Activated CD8-positive, alpha-beta T cell treated with anti-CD3 and anti-CD28 coated beads for 36 hours (primary cell): ENCODE data around the gene CRIP2. TPM values are rescaled to one million over a fixed set of nuclear protein-coding genes. Genes with fewer than 3 reads are reported as not detected.

Experiments
- ATAC-seq: fragments of 200-7000 bp; cut with Tn5 transposase; one replicate; pipeline ENCODE4 v1.10.0; 2021; ENCODE audit warnings: mild to moderate bottlenecking, moderate library complexity
- CTCF ChIA-PET: fragments of 350-600 bp; sonication (Branson Sonifier 250); formaldehyde crosslinking; loops from one replicate; lab custom pipeline; 2021; ENCODE audit warnings: antibody characterized with exemption; lab: Charles Lee
- POLR2A ChIA-PET: fragments of 350-600 bp; sonication (Branson Sonifier 250); formaldehyde crosslinking; loops from one replicate; lab custom pipeline; 2021; ENCODE audit warnings: antibody characterized with exemption; lab: Charles Lee
- DNase-seq: peaks from one replicate; pipeline ENCODE4 v3.0.0-alpha.2; 2020
- H3K27ac Mint-ChIP-seq: one replicate; pipeline ENCODE4 v1.8.0; 2021; ENCODE audit warnings: mild to moderate bottlenecking, mixed read lengths
- H3K27me3 Mint-ChIP-seq: one replicate; pipeline ENCODE4 v1.8.0; 2021; ENCODE audit warnings: mixed read lengths
- H3K36me3 Mint-ChIP-seq: one replicate; pipeline ENCODE4 v1.8.0; 2021; ENCODE audit warnings: low read depth, mixed read lengths
- H3K4me1 Mint-ChIP-seq: one replicate; pipeline ENCODE4 v1.8.0; 2021; ENCODE audit warnings: low read depth, mixed read lengths
- H3K4me3 Mint-ChIP-seq: one replicate; pipeline ENCODE4 v1.8.0; 2021; ENCODE audit warnings: mild to moderate bottlenecking, moderate library complexity, mixed read lengths
- H3K9me3 Mint-ChIP-seq: one replicate; pipeline ENCODE4 v1.8.0; 2021; ENCODE audit warnings: mixed read lengths
- CTCF ChIP-seq: fragments of 200-600 bp; IDR thresholded peaks from one replicate; pipeline ENCODE4 v1.8.0; 2022; ENCODE audit warnings: antibody characterized with exemption, mild to moderate bottlenecking
- intact Hi-C: fragments of 100-400 bp; cut with micrococcal nuclease; formaldehyde crosslinking; loops from one replicate; pipeline ENCODE4 v1.10.0; 2022
- total RNA-seq, 2 experiments: library from RNA; stranded (reverse); gene quantifications; one replicate each; pipeline ENCODE4 v1.2.3, GENCODE V29; 2021

The CRIP2 gene
- total RNA-seq, 2 experiments from 2014 or later: 0.45 TPM; not detected in 1

- ChIA-PET POLR2A (no interaction called here), CTCF (interaction anchor here (1.4 to 1.6 kb wide), 2 partner anchors 53 to 224 kb away, joined by 3 read pairs; no protein-coding TSS in a partner anchor)
- H3K9me3 Mint-ChIP-seq: no peaks in the 10 kb centered on the region
- H3K27me3 Mint-ChIP-seq: no peaks in the 10 kb centered on the region
- peaks cover 58% of the 10 kb centered on the region for H3K36me3 Mint-ChIP-seq
- H3K4me1 Mint-ChIP-seq: peaks cover 11% of the 10 kb centered on the region
- ATAC-seq (no peak), DNase-seq (no peak)
- H3K27ac Mint-ChIP-seq: peak overlapping the region; percentile 8
- no peak for TF ChIP-seq CTCF
- H3K4me3 Mint-ChIP-seq: no peak overlapping the region
- intact Hi-C loops: no loop called here
Observed at GRCh38 chr14:105427936-105428485, 46.6 kb upstream of the CRIP2 start.

GRCh38 chr14:105430042-105430441 lies 44.6 kb upstream of the CRIP2 start:
- ChIA-PET POLR2A (no interaction called here), CTCF (interaction anchor here (1.1 kb wide), 2 partner anchors 50 to 60 kb away, joined by 3 read pairs; no protein-coding TSS in a partner anchor)
- intact Hi-C loops: no loop called here
- Mint-ChIP-seq H3K9me3 (no peaks in the 10 kb centered on the region), H3K36me3 (peaks cover 53% of the 10 kb centered on the region), H3K27ac (no peak overlapping the region), H3K27me3 (no peaks in the 10 kb centered on the region), H3K4me3 (no peak overlapping the region), H3K4me1 (peaks cover 8% of the 10 kb centered on the region)
- ATAC-seq: no peak
- TF ChIP-seq CTCF: no peak
- DNase-seq: no peak

- Mint-ChIP-seq H3K4me3 (no peak overlapping the region), H3K4me1 (peaks cover 10% of the 10 kb centered on the region), H3K36me3 (peaks cover 48% of the 10 kb centered on the region), H3K27ac (no peak overlapping the region), H3K9me3 (no peaks in the 10 kb centered on the region), H3K27me3 (no peaks in the 10 kb centered on the region)
- intact Hi-C loops: no loop called here
- no peak for ATAC-seq
- no peak for DNase-seq
- TF ChIP-seq CTCF: no peak
- CTCF ChIA-PET: interaction anchor here (0.8 to 1.1 kb wide), 3 partner anchors 50 to 78 kb away, joined by 3 read pairs; no protein-coding TSS in a partner anchor
- POLR2A ChIA-PET: no interaction called here
Observed at GRCh38 chr14:105430565-105430964, 44.1 kb upstream of the CRIP2 start.

GRCh38 chr14:105431256-105431655 lies 43.4 kb upstream of the CRIP2 start:
- TF ChIP-seq CTCF: no peak
- intact Hi-C loops: no loop called here
- ATAC-seq (no peak), DNase-seq (no peak)
- ChIA-PET POLR2A (interaction anchor here (1.2 kb wide), 1 partner anchor 11 kb away, joined by 3 read pairs; no protein-coding TSS in a partner anchor), CTCF (interaction anchor here (0.8 to 1.1 kb wide), 3 partner anchors 49 to 79 kb away, joined by 3 read pairs; no protein-coding TSS in a partner anchor)
- Mint-ChIP-seq H3K27ac (no peak overlapping the region), H3K4me3 (no peak overlapping the region), H3K36me3 (peaks cover 43% of the 10 kb centered on the region), H3K27me3 (no peaks in the 10 kb centered on the region), H3K9me3 (no peaks in the 10 kb centered on the region), H3K4me1 (peaks cover 12% of the 10 kb centered on the region)

- ATAC-seq: no peak
Observed at GRCh38 chr14:105432657-105433056, 42.0 kb upstream of the CRIP2 start.

More at GRCh38 chr14:105432657-105433056, 42.0 kb upstream of the CRIP2 start:
- DNase-seq: no peak
- no peaks in the 10 kb centered on the region for H3K27me3 Mint-ChIP-seq
- no peak for TF ChIP-seq CTCF
- no peaks in the 10 kb centered on the region for H3K9me3 Mint-ChIP-seq
- intact Hi-C loops: no loop called here
- ChIA-PET CTCF (interaction anchor here (1.6 to 2.0 kb wide), 2 partner anchors 15 to 57 kb away, joined by 4 to 5 read pairs; no protein-coding TSS in a partner anchor), POLR2A (interaction anchor here (0.8 to 1.2 kb wide), 2 partner anchors 9 to 12 kb away, joined by 3 read pairs; no protein-coding TSS in a partner anchor)
- H3K4me1 Mint-ChIP-seq: peaks cover 9% of the 10 kb centered on the region
- no peak overlapping the region for H3K4me3 Mint-ChIP-seq
- H3K36me3 Mint-ChIP-seq: peaks cover 29% of the 10 kb centered on the region
- no peak overlapping the region for H3K27ac Mint-ChIP-seq
